GM12878 (cell line): Measurements from ENCODE around the gene C17orf114.

Experiments
- ATAC-seq: fragments of 200-7000 bp; cut with Tn5 transposase; 3 replicates; pipeline ENCODE4 v1.9.1; 2020; ENCODE audit warnings: mild to moderate bottlenecking, moderate library complexity
- BruUV-seq: library from RNA; stranded (reverse); fragments of 400-500 nt; replicated peaks from 2 replicates; lab custom pipeline; 2021; lab: Mats Ljungman, UMichigan
- CTCF ChIA-PET: fragments of 300-600 bp; sonication (Branson Sonifier 250); formaldehyde crosslinking; extraction: SDS; loops from one replicate; lab custom pipeline; 2021; ENCODE audit warnings: inconsistent platforms; lab: Yijun Ruan, JAX
- POLR2A ChIA-PET: fragments of 350-600 bp; formaldehyde crosslinking; extraction: SDS; loops from one replicate; lab custom pipeline; 2021; ENCODE audit warnings: inconsistent platforms; lab: Charles Lee
- RAD21 ChIA-PET: fragments of 300-600 bp; sonication (Branson Sonifier 250); formaldehyde crosslinking; loops from one replicate; lab custom pipeline; 2023; ENCODE audit warnings: antibody characterized with exemption; ENCODE audit not compliant: unreplicated experiment; lab: Charles Lee
- SMC1A ChIA-PET: fragments of 300-600 bp; sonication (Branson Sonifier 250); formaldehyde crosslinking; loops from one replicate; lab custom pipeline; 2023; ENCODE audit not compliant: unreplicated experiment, uncharacterized antibody; lab: Charles Lee
- DNase-seq: peaks from one replicate; pipeline ENCODE4 v3.0.0-alpha.2; 2011; ENCODE audit warnings: low read depth, low spot score
- FAIRE-seq: peaks from 3 replicates; lab custom pipeline; 2011; peaks lifted over from hg19 to GRCh38; lab: Jason Lieb, UNC
- H2AFZ ChIP-seq: 2 replicates; pipeline ENCODE4 v1.6.0; 2011; ENCODE audit warnings: low read depth, low read length, control low read depth; ENCODE audit not compliant: control insufficient read depth
- H3K27ac ChIP-seq: 2 replicates; pipeline ENCODE4 v1.5.1; 2011; ENCODE audit warnings: control low read depth; ENCODE audit not compliant: control insufficient read depth, insufficient read depth
- H3K27me3 ChIP-seq, 2 experiments: replicated peaks in 1 of 2; 2 replicates each; pipeline versions ENCODE4 v1.6.0 to v1.6.1; 2011; ENCODE audit warnings: low read length in 1 of 2; ENCODE audit not compliant: control insufficient read depth in 2 of 2, insufficient read depth in 2 of 2
- H3K36me3 ChIP-seq, 2 experiments: 2 replicates each; pipeline ENCODE4 v1.5.1; 2011; ENCODE audit warnings: low read length in 1 of 2; ENCODE audit not compliant: control insufficient read depth in 2 of 2, insufficient read depth in 2 of 2
- H3K4me1 ChIP-seq: 2 replicates; pipeline ENCODE4 v1.6.1; 2011; ENCODE audit warnings: mild to moderate bottlenecking, low read length, moderate library complexity, mixed read lengths; ENCODE audit not compliant: control insufficient read depth, insufficient read depth
- H3K4me2 ChIP-seq: 2 replicates; pipeline ENCODE4 v1.6.0; 2011; ENCODE audit warnings: control low read depth; ENCODE audit not compliant: control insufficient read depth, insufficient read depth
- H3K4me3 ChIP-seq: fragments of 200-600 bp; sonication (generic); 2 replicates; pipeline ENCODE4 v1.5.1; 2016
- H3K79me2 ChIP-seq: 2 replicates; pipeline ENCODE4 v1.6.0; 2011; ENCODE audit warnings: low read length; ENCODE audit not compliant: control insufficient read depth, insufficient read depth
- H3K9ac ChIP-seq: 2 replicates; pipeline ENCODE4 v1.8.0; 2011; ENCODE audit warnings: low read length, control low read depth, mixed read lengths; ENCODE audit not compliant: control insufficient read depth, insufficient read depth
- H3K9me3 ChIP-seq: replicated peaks from 3 replicates; pipeline ENCODE4 v1.5.1; 2011; ENCODE audit warnings: mild to moderate bottlenecking, low read length; ENCODE audit not compliant: control insufficient read depth, insufficient read depth
- H4K20me1 ChIP-seq: 2 replicates; pipeline ENCODE4 v1.6.0; 2011; ENCODE audit not compliant: control insufficient read depth, insufficient read depth
- BHLHE40 ChIP-seq, 2 experiments: fragments of 450-650 bp in 1 of 2; IDR thresholded peaks; 2 replicates each; pipeline ENCODE4 v1.6.1; 2011 to 2017; ENCODE audit warnings: low read depth in 2 of 2, borderline replicate concordance in 1 of 2, improper control_type of control experiment in 1 of 2, low read length in 1 of 2, mild to moderate bottlenecking in 1 of 2
- CBX5 ChIP-seq: sonication (generic); IDR thresholded peaks from 2 replicates; pipeline ENCODE4 v1.6.1; 2016; ENCODE audit warnings: low read depth, moderate library complexity, mild to moderate bottlenecking, inconsistent platforms
- GABPA ChIP-seq: IDR thresholded peaks from 2 replicates; pipeline ENCODE4 v1.6.1; 2014; ENCODE audit warnings: antibody characterized with exemption, low read depth, mild to moderate bottlenecking, inconsistent platforms
- KDM1A ChIP-seq: fragments of 200-600 bp; sonication (generic); IDR thresholded peaks from 2 replicates; pipeline ENCODE4 v1.6.1; 2016; ENCODE audit warnings: borderline replicate concordance
- NBN ChIP-seq: fragments of 450-650 bp; IDR thresholded peaks from 2 replicates; pipeline ENCODE4 v1.6.1; 2016
- PBX3 ChIP-seq: IDR thresholded peaks from 2 replicates; pipeline ENCODE4 v1.6.1; 2011; ENCODE audit warnings: mild to moderate bottlenecking, low read depth, low read length, moderate library complexity; ENCODE audit not compliant: insufficient replicate concordance
- RAD21 ChIP-seq: IDR thresholded peaks from 2 replicates; pipeline ENCODE4 v1.6.1; 2011; ENCODE audit warnings: mild to moderate bottlenecking, low read depth, low read length, moderate library complexity; ENCODE audit not compliant: insufficient read depth
- SMARCA5 ChIP-seq: fragments of 450-650 bp; IDR thresholded peaks from 2 replicates; pipeline ENCODE4 v1.6.1; 2017; ENCODE audit warnings: mild to moderate bottlenecking
- ZNF217 ChIP-seq: fragments of 450-650 bp; IDR thresholded peaks from 2 replicates; pipeline ENCODE4 v1.6.1; 2017; ENCODE audit warnings: antibody characterized with exemption, mild to moderate bottlenecking
- WGBS: methylation state at CpG from one replicate; pipeline ENCODE4 v1.1.6; 2016; ENCODE audit warnings: low lambda C conversion rate; ENCODE audit not compliant: insufficient replicate concordance, insufficient coverage; ENCODE audit errors: missing lambda C conversion rate; 5-methylcytosine and 5-hydroxymethylcytosine counted together
- in situ Hi-C: fragments of 300-500 bp; cut with MboI; formaldehyde crosslinking; loops from 9 replicates; pipeline ENCODE4 v1.14.3; 2018; ENCODE audit warnings: mixed read lengths
- intact Hi-C: fragments of 100-400 bp; cut with micrococcal nuclease; formaldehyde crosslinking; loops from one replicate; pipeline ENCODE4 v1.14.2; 2022; ENCODE audit not compliant: unreplicated experiment

Gene C17orf114

DNA sequence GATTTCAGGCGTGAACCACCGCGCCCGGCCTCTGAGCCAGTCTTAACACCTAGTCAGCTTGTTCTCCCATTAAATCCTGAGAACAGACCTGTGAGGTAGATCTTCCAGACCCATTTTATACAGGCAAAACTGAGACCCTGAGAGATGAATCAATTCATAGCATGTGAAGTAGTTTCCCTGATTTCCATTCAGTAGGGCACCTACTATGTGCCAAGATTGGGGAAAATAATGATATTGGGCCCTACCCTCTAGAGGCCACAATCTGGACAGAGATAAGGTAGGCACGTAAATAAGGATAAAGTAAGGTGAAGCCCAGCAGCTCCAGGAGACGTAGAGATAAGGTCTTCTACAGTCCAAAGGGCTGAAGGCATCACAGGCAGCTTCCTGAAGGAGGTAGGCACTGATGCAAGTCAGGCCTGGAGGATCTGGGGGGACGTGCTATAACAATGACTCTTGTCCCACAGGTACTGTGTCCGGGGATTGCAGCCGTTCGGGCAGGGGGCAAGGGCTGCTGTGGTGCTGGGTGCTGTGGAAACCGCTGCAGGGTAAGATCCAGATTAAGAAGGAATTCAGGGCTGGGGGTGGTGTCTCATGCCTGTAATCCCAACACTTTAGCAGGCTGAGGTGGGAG lies 21.7 kb downstream of the C17orf114 start:
- SMC1A ChIA-PET: no interaction called here
- no peak for ATAC-seq
- CTCF ChIA-PET: interaction anchor here (0.7 to 1.8 kb wide), 2 partner anchors 10 to 284 kb away, joined by 3 to 5 read pairs; no protein-coding TSS in a partner anchor
- no peak for DNase-seq
- H3K27me3 ChIP-seq: peaks cover 3 to 4% of the 10 kb centered on the region in 2 experiments; a peak in 3 of 4 replicates
- no peak overlapping the region for H3K4me2 ChIP-seq
- H3K4me1 ChIP-seq: no peaks in the 10 kb centered on the region
- TF ChIP-seq PBX3: no peak
- TF ChIP-seq SMARCA5: no peak
- no peak for TF ChIP-seq CBX5
- TF ChIP-seq ZNF217: no peak
- TF ChIP-seq KDM1A: no peak
- TF ChIP-seq RAD21: no peak
- TF ChIP-seq BHLHE40 (IDR thresholded peaks at IDR 0.05; ENCODE audit: borderline replicate concordance in 1 of 2, low read depth in 2 of 2, low read length in 1 of 2): no peak
- no peak for TF ChIP-seq GABPA
- TF ChIP-seq NBN: no peak
- RAD21 ChIA-PET: no interaction called here
- H3K4me3 ChIP-seq: no peak overlapping the region
- no peak overlapping the region for H2AFZ ChIP-seq
- H3K27ac ChIP-seq: no peak overlapping the region
- in situ Hi-C loops: no loop called here
- no TSS peak for BruUV-seq
- intact Hi-C loops: loop anchor here (10.0 kb wide), 1 partner anchor 46 kb away; the partner anchor contains the start of genes CXCL16, MED11 and ZMYND15
- H3K79me2 ChIP-seq: no peaks in the 10 kb centered on the region
- POLR2A ChIA-PET: no interaction called here
- H3K36me3 ChIP-seq: no peaks in the 10 kb centered on the region
- no peak overlapping the region for H3K9ac ChIP-seq
- WGBS: 60% methylated on average over 10 of the region's 11 CpGs
- H4K20me1 ChIP-seq: no peaks in the 10 kb centered on the region
- FAIRE-seq: no peak
- H3K9me3 ChIP-seq: no peaks in the 10 kb centered on the region
